ENCODE results near the gene ZSWIM4. TPM values are rescaled to one million over a fixed set of nuclear protein-coding genes. Genes with fewer than 3 reads are reported as not detected.

The ZSWIM4 gene
- total RNA-seq, 2 experiments from 2014 or later, result 5.0 to 10.8 TPM

GRCh38 chr19:13846557-13847406, 51.5 kb downstream of the ZSWIM4 start:
- H3K9me2 ChIP-seq (ENCODE audit: insufficient read depth, low read length), result no peaks in the 10 kb centered on the region
- BruUV-seq (replicated peaks), result no TSS peak
- H3K4me3 ChIP-seq (ENCODE audit: low read depth, low read length, poor library complexity, severe bottlenecking), result peak overlapping the region; percentile 64
- H3K4me1 ChIP-seq (ENCODE audit: insufficient read depth, low read length, poor library complexity, severe bottlenecking), result peaks cover 41% of the 10 kb centered on the region
- H3K36me3 ChIP-seq (ENCODE audit: insufficient read depth, low read length), result no peaks in the 10 kb centered on the region
- ChIA-PET POLR2A (interaction anchor here (0.7 to 0.9 kb wide), 2 partner anchors 10 to 39 kb away, joined by 5 read pairs; no protein-coding TSS in a partner anchor), CTCF (ENCODE audit: unreplicated experiment) (no interaction called here)
- H3K27ac ChIP-seq (ENCODE audit: low read depth, low read length, poor library complexity, severe bottlenecking), result peak overlapping the region; percentile 47
- peak overlapping the region; percentile 86 for H3K4me2 ChIP-seq (ENCODE audit: low read length)
- peak overlapping the region; percentile 86 for H2AFZ ChIP-seq (ENCODE audit: low read length)
- TF ChIP-seq EZH2phosphoT487 (IDR thresholded peaks at IDR 0.05; ENCODE audit: borderline replicate concordance, low read depth, low read length) (no peak), CTCF (conservative IDR thresholded peaks at IDR 0.05; ENCODE audit: low read length) (no peak)
- intact Hi-C loops (cut with micrococcal nuclease; ENCODE audit: unreplicated experiment), result no loop called here
- H3K79me2 ChIP-seq (ENCODE audit: insufficient read depth, low read depth, low read length), result no peaks in the 10 kb centered on the region
- no peaks in the 10 kb centered on the region for H4K20me1 ChIP-seq (ENCODE audit: insufficient read depth, low read length)
- no peaks in the 10 kb centered on the region for H3K9me3 ChIP-seq (ENCODE audit: low read length)
- peak; percentile 80 for DNase-seq (ENCODE audit: low spot score)

GRCh38 chr19:13847407-13848339, 52.4 kb downstream of the ZSWIM4 start:
- TF ChIP-seq CTCF (conservative IDR thresholded peaks at IDR 0.05; ENCODE audit: low read length) (no peak), EZH2phosphoT487 (IDR thresholded peaks at IDR 0.05; ENCODE audit: borderline replicate concordance, low read depth, low read length) (no peak)
- peak; percentile 70 for DNase-seq (ENCODE audit: low spot score)
- H2AFZ ChIP-seq (ENCODE audit: low read length), result peak overlapping the region; percentile 86
- CTCF ChIA-PET (ENCODE audit: unreplicated experiment), result interaction anchor here (0.5 kb wide), 1 partner anchor 409 kb away, joined by 7 read pairs; no protein-coding TSS in a partner anchor
- peak overlapping the region; percentile 86 for H3K4me2 ChIP-seq (ENCODE audit: low read length)
- H4K20me1 ChIP-seq (ENCODE audit: insufficient read depth, low read length), result no peaks in the 10 kb centered on the region
- no peaks in the 10 kb centered on the region for H3K36me3 ChIP-seq (ENCODE audit: insufficient read depth, low read length)
- H3K4me1 ChIP-seq (ENCODE audit: insufficient read depth, low read length, poor library complexity, severe bottlenecking), result peaks cover 36% of the 10 kb centered on the region
- no peaks in the 10 kb centered on the region for H3K79me2 ChIP-seq (ENCODE audit: insufficient read depth, low read depth, low read length)
- intact Hi-C loops (cut with micrococcal nuclease; ENCODE audit: unreplicated experiment), result no loop called here
- no peaks in the 10 kb centered on the region for H3K9me2 ChIP-seq (ENCODE audit: insufficient read depth, low read length)
- POLR2A ChIA-PET, result interaction anchor here (0.7 kb wide), 1 partner anchor 38 kb away, joined by 5 read pairs; no protein-coding TSS in a partner anchor
- peak overlapping the region; percentile 47 for H3K27ac ChIP-seq (ENCODE audit: low read depth, low read length, poor library complexity, severe bottlenecking)
- no TSS peak for BruUV-seq (replicated peaks)
- H3K9me3 ChIP-seq (ENCODE audit: low read length), result no peaks in the 10 kb centered on the region
- H3K4me3 ChIP-seq (ENCODE audit: low read depth, low read length, poor library complexity, severe bottlenecking), result peak overlapping the region; percentile 64
